Activated gamma-delta T cell (primary cell): Measurements from ENCODE around the gene PARD6B.
A peak's percentile ranks its signal among the peaks of the same experiment; 100 is the strongest.
"Not testable (repeated sequence)": the region's sequence is repeated elsewhere in the genome, so short reads cannot be mapped to it uniquely, and the experiment has no call there.

Experiments
- DNase-seq: peaks from one replicate; lab custom pipeline; 2025; lab: John Stamatoyannopoulos, UW

Gene PARD6B

GRCh38 chr20:50774515-50774914 lies 43.1 kb downstream of the PARD6B start:
- DNase-seq = no peak

GRCh38 chr20:50776122-50776817 lies 44.9 kb downstream of the PARD6B start:
- DNase-seq = no peak

GRCh38 chr20:50777373-50777772 lies 46.0 kb downstream of the PARD6B start:
- DNase-seq = no peak

- not testable (repeated sequence) for DNase-seq
Measured at GRCh38 chr20:50778994-50779393, 47.6 kb downstream of the PARD6B start.

- DNase-seq = no peak
Measured at GRCh38 chr20:50783390-50783789, 52.0 kb downstream of the PARD6B start.

GRCh38 chr20:50783903-50784302 lies 52.5 kb downstream of the PARD6B start:
- no peak for DNase-seq

GRCh38 chr20:50784464-50784863 lies 53.1 kb downstream of the PARD6B start:
- no peak for DNase-seq

- DNase-seq = no peak
Measured at GRCh38 chr20:50786703-50787102, 55.3 kb downstream of the PARD6B start.

- no peak for DNase-seq
Measured at GRCh38 chr20:50787181-50787580, 55.8 kb downstream of the PARD6B start.

- no peak for DNase-seq
Measured at GRCh38 chr20:50788045-50788991, 56.9 kb downstream of the PARD6B start.

GRCh38 chr20:50789968-50790650 lies 58.7 kb downstream of the PARD6B start:
- no peak for DNase-seq

- peak; percentile 45 for DNase-seq
Measured at GRCh38 chr20:50790651-50791277, 59.4 kb downstream of the PARD6B start.

GRCh38 chr20:50792708-50793574 lies 61.6 kb downstream of the PARD6B start:
- DNase-seq = no peak

- not testable (repeated sequence) for DNase-seq
Measured at GRCh38 chr20:50793575-50794016, 62.2 kb downstream of the PARD6B start.

- DNase-seq = no peak
Measured at GRCh38 chr20:50794181-50794845, 62.9 kb downstream of the PARD6B start.

- DNase-seq = peak; percentile 72
Measured at GRCh38 chr20:50794846-50795634, 63.7 kb downstream of the PARD6B start, which contains the start of gene BCAS4. BCAS4 (plus strand) TSS chr20:50795061; CDS start chr20:50795084, 23 bp downstream.

- DNase-seq = no peak
Measured at GRCh38 chr20:50797142-50797541, 65.8 kb downstream of the PARD6B start.

GRCh38 chr20:50798650-50799049 lies 67.3 kb downstream of the PARD6B start:
- no peak for DNase-seq

GRCh38 chr20:50799176-50799889 lies 68.0 kb downstream of the PARD6B start:
- no peak for DNase-seq
